Activated T-cell treated with anti-CD3 and anti-CD28 coated beads, Interleukin-2, amount 50 U/mL, for 48 hours (primary cell): ENCODE measurements around the gene SLC1A4.
"Not testable (repeated sequence)": the region's sequence is repeated elsewhere in the genome, so short reads cannot be mapped to it uniquely, and the experiment has no call there.

ENCODE experiments used
- DNase-seq, 2 experiments: peaks; one replicate each; pipeline ENCODE4 v3.0.0-alpha.2; 2020

SLC1A4 gene

DNA sequence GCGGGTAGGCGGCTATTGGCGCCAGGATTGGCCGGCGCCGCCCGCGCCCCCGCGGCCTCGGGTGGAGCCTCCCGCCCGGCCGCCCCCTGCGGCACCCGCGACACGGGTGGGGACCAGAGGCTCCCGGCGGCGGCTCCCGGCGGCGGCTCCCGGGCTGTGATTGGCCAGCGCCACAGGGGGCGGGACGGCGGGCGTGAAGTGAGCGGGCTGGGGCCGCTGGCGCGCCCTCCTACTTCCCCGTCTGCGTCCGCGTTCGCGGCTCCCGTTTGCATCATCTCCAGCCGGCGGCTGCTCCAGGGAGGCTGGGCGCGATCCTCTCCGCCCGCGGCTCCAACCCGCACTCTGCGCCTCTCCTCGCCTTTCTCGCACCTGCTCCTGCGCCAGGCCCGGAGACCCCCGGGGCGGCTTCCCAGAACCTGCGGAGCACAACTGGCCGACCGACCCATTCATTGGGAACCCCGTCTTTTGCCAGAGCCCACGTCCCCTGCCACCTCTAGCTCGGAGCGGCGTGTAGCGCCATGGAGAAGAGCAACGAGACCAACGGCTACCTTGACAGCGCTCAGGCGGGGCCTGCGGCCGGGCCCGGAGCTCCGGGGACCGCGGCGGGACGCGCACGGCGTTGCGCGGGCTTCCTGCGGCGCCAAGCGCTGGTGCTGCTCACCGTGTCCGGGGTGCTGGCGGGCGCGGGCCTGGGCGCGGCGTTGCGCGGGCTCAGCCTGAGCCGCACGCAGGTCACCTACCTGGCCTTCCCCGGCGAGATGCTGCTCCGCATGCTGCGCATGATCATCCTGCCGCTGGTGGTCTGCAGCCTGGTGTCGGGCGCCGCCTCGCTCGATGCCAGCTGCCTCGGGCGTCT, at the start of gene SLC1A4:
Gene SLC1A4 (plus strand): TSS at position 274 of the 856 bp plus-strand sequence. CDS start 245 bp downstream, at position 519.
- DNase-seq: peak; percentile 90 to 93

DNA sequence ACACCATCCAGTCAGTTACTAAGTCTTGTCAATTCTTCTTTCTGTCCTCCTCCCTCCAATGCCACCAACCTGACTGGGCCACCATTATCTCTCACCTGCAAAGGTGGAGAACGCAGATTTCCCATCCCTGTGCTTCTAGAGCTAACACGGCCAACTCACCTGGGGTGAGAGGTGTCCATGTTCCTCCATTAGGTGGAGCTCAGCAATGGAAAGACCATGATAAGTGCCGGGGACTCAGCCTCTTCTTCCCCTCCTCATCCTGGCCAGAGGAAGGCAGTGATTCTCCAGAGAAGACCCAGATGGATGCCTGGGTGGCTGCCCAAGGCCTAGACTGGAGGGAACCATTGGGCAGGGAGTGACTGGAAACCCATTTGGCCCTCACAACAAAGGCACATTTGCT, 48.1 kb upstream of the SLC1A4 start:
- no peak for DNase-seq

DNA sequence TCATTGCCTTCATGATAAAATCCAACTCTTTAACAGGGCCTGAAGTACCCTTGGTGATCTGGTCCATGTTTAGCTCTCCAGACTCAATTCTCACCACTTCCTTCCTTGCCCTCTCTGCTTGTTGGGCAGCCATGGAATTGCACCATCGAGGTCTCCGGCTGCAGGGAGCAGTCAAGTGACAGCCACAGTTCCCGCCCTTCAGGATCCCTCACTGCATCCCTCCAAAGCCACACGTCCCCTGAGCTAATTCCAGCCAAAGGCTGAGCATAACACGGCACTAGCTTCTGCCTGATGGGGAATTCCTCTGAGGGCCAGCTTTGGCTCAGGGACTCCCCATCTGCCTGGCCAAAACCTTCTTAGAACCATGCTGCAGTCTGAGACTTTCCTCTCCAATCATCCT, 47.4 kb upstream of the SLC1A4 start:
- DNase-seq: no peak

DNA sequence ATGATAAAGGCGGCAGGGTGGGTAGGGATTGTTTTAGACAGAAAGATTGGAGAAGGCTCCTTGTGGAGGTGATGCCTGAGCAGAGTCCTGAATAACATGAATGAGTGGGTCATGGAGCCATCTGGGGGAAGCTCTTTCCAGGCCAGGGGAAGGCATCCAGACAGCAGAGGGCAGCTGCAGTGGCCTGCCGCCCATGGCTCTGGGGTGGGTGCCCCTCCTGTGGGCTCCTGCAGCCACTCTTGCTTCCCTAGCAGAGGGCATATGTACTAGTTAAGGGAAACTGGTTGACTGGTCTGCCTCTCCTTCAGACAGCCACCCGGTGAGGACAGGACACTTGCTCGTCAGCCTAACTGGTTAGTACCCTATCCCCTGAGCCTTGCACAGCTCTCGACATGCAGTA, 46.5 kb upstream of the SLC1A4 start:
- no peak for DNase-seq

DNA sequence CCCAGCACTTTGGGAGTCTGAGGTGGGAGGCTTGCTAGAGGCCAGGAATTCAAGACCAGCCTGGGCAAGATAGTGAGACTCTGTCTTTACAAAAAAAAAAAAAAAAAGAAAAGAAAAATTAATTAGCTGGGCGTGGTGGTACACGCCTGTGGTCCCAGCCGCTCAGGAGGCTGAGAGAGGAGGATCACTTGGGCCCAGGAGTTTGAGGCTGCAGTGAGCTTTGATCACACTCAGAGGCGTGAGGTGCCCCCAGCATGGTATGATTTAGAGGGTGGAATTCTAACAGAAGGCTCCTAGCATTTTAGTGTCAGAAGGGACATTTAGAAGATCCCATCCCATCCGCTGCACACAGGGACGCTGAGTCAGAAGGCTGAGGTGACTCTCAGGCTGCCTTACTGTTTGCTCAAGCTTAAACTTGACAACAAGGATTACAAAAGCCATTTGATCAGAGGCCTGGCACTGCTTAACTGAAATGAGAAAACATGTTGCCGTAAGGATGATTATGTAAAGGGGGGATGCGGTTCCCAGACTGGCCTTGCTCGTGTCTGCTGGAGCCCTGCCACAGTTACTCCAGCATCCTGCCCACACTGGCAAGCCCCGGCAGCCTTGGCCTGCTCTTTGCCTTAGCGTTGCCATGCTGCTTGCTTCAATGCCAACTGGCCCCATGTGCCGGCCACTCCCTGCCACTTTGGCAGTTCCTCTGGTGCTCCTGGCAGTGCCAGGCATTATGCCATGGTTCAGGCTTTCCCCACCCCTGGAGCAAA, 45.6 kb upstream of the SLC1A4 start:
- no peak for DNase-seq

- DNase-seq: no peak
These were observed 44.7 kb upstream of the SLC1A4 start for GRCh38 chr2:64944484-64944883.

DNA sequence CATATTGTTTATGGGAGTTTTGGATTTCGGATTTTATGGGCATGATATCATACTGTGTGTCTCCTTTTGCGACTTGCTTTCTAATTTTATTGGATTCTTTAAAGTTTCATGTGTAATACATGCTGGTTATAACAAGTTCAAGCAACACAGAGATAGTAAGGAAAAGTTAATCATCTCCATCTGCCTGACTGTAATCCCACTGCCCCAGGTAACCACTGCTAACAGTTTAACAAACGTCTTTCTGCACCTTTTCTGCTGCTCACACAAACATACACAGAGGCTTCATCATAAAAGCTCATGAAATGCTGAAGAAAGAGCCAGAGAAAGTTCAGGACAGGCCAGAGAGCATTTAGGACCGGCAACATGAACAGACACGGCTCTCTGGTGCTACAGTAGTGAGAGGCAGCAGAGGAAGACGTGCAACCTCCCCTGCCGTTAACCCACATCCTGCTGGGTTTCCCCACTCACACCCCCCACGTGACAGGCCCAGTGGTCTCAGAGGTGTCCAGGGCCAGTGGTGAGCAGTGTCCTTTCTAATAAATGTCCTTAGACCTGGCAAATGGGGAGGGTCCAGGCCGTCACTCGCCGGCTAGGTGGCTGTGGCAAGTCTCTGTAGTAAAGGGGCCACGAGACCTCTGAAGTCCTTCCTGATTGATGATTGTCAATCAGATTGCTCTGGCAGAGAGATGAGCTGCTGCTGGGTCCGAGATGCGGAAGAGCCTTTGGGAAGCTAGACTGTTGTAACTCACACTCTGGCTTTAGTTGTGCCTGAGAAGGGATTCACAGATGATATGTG, 43.0 kb upstream of the SLC1A4 start:
- peak; percentile 77 to 82 for DNase-seq

- no peak for DNase-seq
These were observed 42.4 kb upstream of the SLC1A4 start for GRCh38 chr2:64946769-64947247.

- DNase-seq: no peak
These were observed 41.3 kb upstream of the SLC1A4 start for GRCh38 chr2:64947885-64948284.

DNA sequence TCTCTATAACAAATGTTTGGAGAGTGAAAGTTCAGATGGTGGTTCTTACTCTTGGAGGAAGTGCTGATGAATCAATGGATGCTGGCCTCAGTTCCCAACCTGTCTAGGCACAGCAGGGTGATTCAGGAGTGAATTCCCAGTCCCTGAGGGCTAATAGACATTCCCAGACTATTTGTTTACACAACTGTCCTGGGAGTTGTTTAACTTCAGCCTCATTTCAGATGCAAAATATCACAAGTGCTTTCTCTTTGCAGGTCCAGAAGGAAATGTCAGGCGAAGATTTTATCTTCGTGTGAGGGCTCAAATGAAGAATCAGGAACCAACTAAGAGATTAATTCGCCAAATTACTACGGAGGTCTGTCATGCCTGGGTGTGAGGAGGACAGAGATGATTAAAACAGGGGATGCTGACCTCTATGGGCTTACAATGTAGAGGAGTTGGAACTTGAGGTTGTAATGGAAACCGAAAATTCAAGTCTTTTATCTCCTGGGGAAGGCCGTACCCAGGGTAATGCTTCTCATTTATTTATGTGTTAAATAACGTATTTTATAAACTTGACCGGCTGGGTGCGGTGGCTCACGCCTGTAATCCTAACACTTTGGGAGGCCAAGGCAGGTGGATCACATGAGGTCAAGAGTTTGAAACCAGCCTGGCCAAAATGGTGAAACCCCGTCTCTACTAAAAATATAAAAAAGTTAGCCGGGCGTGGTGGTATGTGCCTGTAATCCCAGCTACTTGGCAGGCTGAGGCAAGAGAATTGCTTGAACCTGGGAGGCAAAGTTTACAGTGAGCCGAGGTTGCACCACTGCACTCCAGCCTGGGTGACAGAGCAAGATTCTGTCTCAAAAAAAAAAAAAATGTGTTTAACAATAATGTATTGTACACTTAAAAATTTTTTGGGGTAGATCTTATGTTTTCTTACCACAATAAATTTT, 38.7 kb upstream of the SLC1A4 start:
- no peak for DNase-seq

GRCh38 chr2:64951306-64951953, 37.8 kb upstream of the SLC1A4 start:
- DNase-seq: no peak

GRCh38 chr2:64952096-64952495, 37.1 kb upstream of the SLC1A4 start:
- no peak for DNase-seq

DNA sequence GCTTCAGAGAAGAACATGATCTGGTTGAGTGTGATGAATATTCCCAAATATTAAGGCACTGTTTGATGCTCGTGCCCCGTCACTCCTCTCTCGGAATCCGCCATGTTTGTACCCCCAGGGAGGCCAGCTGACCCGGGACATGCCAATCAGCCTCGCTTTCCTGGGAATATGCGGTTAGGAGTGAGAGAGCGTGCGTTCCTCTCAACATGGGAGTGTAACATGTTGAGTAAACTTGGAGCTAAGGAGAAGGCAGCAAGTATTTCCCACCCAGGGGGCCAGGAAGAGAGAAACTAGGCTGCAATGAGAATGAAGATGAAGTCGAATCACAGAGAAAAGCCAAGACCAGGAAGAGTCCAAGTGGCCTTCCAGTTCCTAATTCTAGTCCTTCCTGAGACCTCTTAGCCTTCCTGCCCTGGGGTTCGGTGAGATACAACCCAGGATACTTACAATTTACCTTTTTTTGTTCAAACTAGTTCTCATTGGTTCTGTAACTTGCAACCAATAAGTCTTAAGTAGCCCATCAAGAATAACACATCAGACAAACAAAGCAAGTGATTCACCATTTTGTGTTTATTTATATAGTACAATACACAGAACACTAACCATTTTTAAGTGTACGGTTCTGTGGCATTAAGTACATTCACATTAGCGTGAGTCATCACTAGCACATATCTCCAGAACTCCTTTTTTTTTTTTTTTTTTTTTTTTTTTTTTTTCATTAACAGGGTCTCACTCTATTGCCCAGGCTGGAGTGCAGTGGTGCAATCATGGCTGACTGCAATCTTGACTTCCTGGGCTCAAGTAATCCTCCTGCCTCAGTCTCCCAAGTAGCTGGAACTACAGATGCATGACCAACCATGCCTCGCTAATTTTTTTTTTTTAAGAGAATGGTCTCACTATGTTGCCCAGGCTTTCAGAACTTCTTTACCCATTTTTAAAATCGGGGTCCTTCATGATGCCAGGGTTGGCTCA, 36.4 kb upstream of the SLC1A4 start:
- no peak for DNase-seq

- DNase-seq: no peak
These were observed 33.7 kb upstream of the SLC1A4 start for GRCh38 chr2:64955467-64955866.

DNA sequence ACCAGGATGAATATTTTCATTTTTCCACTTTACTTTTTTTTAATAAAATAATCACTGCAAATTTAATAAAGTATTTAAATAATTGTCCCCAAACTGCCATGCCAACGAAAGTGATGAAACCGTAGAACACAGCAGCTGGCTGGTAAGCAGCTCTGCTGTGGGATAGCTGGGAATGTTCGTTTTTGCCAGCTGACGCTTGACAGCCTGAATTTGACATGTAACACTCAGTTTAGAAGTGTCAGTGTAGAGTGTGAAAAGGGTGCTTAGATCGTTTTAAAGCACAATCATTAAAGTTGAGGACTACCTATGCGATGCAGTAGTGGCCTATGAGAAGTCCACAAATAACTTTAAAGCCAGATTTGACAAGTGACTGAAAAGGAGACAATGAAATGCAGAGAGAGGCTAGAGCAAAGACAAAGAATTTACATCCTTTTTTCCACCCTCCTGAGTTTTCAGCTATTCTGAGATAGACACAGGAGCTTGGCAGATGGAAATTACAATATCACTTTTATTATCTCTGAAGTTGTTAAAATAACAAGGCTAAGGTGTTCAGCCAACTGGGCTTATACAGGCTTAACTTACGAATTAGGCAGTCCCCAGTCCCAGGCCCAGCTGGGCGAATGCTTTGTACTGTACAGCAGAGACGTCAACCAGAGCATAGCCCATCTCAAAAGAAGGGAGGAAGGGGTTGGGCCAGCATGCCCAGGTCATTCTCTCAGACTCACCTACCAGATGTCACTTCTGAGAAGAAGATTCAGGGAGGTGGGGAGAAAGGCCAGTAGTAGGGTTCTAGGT, 31.9 kb upstream of the SLC1A4 start:
- DNase-seq: no peak

DNA sequence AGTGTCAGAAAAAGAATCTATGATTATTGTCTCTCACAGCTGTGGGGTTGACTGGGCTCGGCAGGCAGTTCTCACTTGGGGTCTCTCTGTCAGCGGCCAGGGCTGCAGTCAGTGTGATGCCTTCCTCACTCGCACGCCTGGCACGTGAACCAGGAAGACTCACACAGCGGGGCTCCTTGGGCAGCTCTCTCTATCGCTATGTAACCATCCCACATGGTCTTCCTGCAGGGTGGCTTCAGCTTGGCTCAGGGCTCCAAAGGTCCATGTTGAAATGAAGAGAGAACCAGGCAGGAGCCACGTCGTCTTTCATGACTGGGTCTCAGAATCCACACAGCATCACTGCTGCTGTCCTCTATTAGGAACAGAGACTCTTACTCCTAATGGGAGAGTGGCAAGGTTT, 30.6 kb upstream of the SLC1A4 start:
- no peak for DNase-seq

GRCh38 chr2:64960819-64961218, 28.4 kb upstream of the SLC1A4 start:
- DNase-seq: no peak

DNA sequence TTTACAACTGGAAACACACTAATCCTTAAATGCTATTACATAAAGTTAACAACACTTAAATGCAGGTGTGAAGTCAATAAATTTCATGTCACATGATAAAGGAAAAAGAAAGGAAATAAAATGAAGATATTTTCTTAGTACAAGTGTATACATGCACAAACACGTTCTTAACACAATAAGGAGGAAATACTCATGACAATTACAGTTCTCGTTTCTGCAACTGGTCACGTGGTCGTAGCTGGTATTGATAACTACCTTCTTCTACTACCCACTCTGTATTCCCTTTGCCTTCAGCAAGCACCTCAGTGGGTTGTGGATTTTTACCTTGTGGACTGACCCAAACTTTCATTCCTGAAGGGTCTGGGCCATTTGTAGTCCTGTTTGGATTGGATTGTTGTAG, 26.1 kb upstream of the SLC1A4 start:
- not testable (repeated sequence) for DNase-seq

DNA sequence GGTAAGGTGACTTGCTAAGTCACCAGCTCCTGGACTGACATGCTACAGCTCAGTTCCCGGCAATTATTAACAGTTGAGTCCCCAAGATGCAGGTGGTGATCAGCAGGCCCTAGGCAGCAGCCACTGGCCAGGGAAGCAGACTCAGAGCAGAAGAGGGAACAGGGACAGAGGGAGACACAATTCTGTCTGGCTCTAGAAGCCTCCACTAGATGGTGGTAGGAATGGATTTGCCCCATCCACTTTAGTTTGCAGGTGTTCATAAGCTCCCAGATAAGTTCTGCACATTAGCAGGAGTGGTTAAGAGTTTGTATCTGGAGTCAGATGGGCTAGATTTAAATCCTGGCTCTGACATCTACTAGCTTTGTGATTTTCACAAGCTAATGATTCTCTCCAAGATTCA, 25.5 kb upstream of the SLC1A4 start:
- DNase-seq: no peak
